Kidney (tissue), 14 donors: ENCODE results near the gene ABCB8. TPM values are rescaled to one million over a fixed set of nuclear protein-coding genes. Genes with fewer than 3 reads are reported as not detected.

Experiments
- DNase-seq, 5 donors: peaks; one replicate each; pipeline ENCODE4 v3.0.0-alpha.2; 2013 to 2020
- FAIRE-seq: peaks from 2 replicates; lab custom pipeline; 2012; peaks lifted over from hg19 to GRCh38; lab: Jason Lieb, UNC
- H3K27ac ChIP-seq, 2 donors: one replicate each; pipeline ENCODE4 v1.7.0; 2013; ENCODE audit warnings: low read depth in 2 of 2, low read length in 2 of 2, inconsistent platforms in 1 of 2
- H3K27me3 ChIP-seq: one replicate; pipeline ENCODE4 v1.7.1; 2013; ENCODE audit warnings: low read length, inconsistent platforms; ENCODE audit not compliant: control insufficient read depth, insufficient read depth
- H3K36me3 ChIP-seq, 3 donors: one replicate each; pipeline versions ENCODE4 v1.7.0 to v1.7.1; 2013; ENCODE audit warnings: low read length in 3 of 3, control low read depth in 1 of 3, inconsistent platforms in 1 of 3; ENCODE audit not compliant: insufficient read depth in 3 of 3, control insufficient read depth in 2 of 3
- H3K4me1 ChIP-seq, 3 donors: one replicate each; pipeline versions ENCODE4 v1.7.0 to v1.7.1; 2013; ENCODE audit warnings: low read length in 3 of 3, inconsistent platforms in 1 of 3, low read depth in 1 of 3; ENCODE audit not compliant: control insufficient read depth in 2 of 3, insufficient read depth in 2 of 3
- H3K4me3 ChIP-seq, 3 donors: one replicate each; pipeline versions ENCODE4 v1.7.0 to v1.8.1; 2013; ENCODE audit warnings: low read length in 3 of 3, control low read depth in 1 of 3, inconsistent platforms in 1 of 3
- H3K9ac ChIP-seq, 3 donors: one replicate each; pipeline versions ENCODE4 v1.7.0 to v1.7.1; 2013; ENCODE audit warnings: low read length in 3 of 3, control low read depth in 1 of 3, inconsistent platforms in 1 of 3
- H3K9me3 ChIP-seq, 3 donors: one replicate each; pipeline versions ENCODE4 v1.7.0 to v1.7.1; 2013; ENCODE audit warnings: low read length in 3 of 3, control low read depth in 1 of 3, inconsistent platforms in 1 of 3; ENCODE audit not compliant: control insufficient read depth in 2 of 3, insufficient read depth in 1 of 3
- CTCF ChIP-seq: IDR thresholded peaks from 3 replicates; pipeline ENCODE4 v1.5.1; 2012; ENCODE audit warnings: mild to moderate bottlenecking, moderate library complexity, borderline replicate concordance; ENCODE audit not compliant: insufficient read depth; ENCODE audit errors: extremely low read depth
- intact Hi-C: fragments of 100-400 bp; cut with DNase I; formaldehyde crosslinking; loops from one replicate; pipeline ENCODE4 v1.11.1; 2022
- polyA plus RNA-seq: library from polyadenylated mRNA; stranded (reverse); fragments of 350-450 nt; fragmentation: Illumina TruSeq; extraction: RNeasy Lipid Tissue Mini Kit (QIAGEN cat#74804); gene quantifications from one replicate; pipeline ENCODE4 v1.2.3, GENCODE V29; 2014; ENCODE audit warnings: low read depth, low replicate concordance; ENCODE audit not compliant: insufficient read depth
- total RNA-seq: library from RNA; stranded (reverse); fragmentation: NEBNext Ultra II Directional; extraction: Animal tissue kit (Norgen Biotek cat#: 25700); gene quantifications from one replicate; pipeline ENCODE4 v1.2.1, GENCODE V29; 2021
- donor health status: control.
- donor health status: control.
- donor health status: control.
- donor health status: control.
- donor health status: control.
- donor health status: DM: yes; HTN: yes; CAD: no.
- donor health status: Normal renal cell carcinoma (clear cell type).

Gene ABCB8
- total and polyA plus RNA-seq, 2 donors from 2014 or later = 34.3 to 36.0 TPM

DNA sequence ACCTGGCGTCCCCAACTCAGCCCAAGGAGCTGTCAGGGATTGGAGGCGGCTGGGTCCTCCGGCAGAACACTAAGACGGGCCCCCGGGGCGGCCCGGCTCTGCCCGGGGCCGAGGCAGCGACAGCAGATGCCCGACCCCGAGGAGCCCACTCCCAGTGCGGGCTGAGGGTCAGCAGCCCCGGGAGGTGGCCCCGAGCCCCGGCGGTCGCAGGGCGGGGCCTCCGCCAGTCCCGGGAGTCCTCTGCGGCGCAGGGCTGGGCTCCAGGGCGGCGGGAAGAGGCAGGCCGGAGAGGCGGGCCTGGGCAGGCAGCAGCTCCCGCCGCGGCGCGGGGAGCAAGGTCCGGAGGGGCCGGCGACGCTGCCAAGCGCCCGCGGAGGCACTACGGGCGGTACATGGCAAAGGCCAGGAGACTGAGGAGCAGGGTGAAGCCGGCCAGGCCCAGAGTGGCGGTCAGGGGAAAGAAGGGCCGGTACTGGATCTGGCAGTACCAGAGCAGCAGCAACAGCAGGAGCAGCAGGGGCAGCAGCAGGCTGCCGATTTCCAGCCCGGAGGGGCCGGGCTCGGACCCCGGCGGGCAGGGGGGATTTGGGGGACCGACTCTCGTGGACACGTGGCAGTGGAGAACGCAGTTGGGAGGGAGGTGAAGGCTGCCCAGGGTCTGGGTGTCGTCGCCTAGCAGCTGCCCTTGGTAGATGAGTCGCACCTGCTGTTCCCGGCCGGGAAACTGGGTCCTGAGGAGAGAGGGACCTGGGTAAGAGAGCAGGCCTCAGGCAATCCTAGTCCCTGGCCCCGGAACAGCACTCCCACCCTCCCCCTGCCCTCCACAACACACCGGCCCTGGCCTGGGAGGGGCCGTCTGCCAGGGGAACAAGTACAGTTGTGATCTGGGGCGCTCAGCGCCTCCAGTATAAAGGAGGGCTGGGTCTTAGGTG lies 53.2 kb downstream of the ABCB8 start:
- TF ChIP-seq CTCF = no peak
- DNase-seq = peak in 4 of 5 donors; percentile 20 to 83 (median 46)
- no peaks in the 10 kb centered on the region for H3K9me3 ChIP-seq
- H3K4me3 ChIP-seq = peak overlapping the region; percentile 36 to 91 (median 38)
- no peak for FAIRE-seq
- peaks cover 0 to 47% (median 6%) of the 10 kb centered on the region in 3 donors for H3K4me1 ChIP-seq
- peak overlapping the region; percentile 85 to 88 for H3K27ac ChIP-seq
- intact Hi-C loops = no loop called here
- H3K27me3 ChIP-seq = no peaks in the 10 kb centered on the region
- peaks cover 0 to 2% (median 0%) of the 10 kb centered on the region in 3 donors for H3K36me3 ChIP-seq
- peak overlapping the region in 2 of 3 donors; percentile 24 to 91 for H3K9ac ChIP-seq

- Histone ChIP-seq H3K9me3 (no peaks in the 10 kb centered on the region), H3K36me3 (peaks cover 0 to 2% (median 0%) of the 10 kb centered on the region in 3 donors), H3K9ac (peak overlapping the region; percentile 42 to 77 (median 58)), H3K27ac (peak overlapping the region; percentile 83 to 88), H3K4me3 (peak overlapping the region; percentile 57 to 91 (median 69)), H3K27me3 (no peaks in the 10 kb centered on the region), H3K4me1 (peaks cover 0 to 44% (median 6%) of the 10 kb centered on the region in 3 donors)
- no peak for TF ChIP-seq CTCF
- FAIRE-seq (no peak), DNase-seq (peak in 2 of 5 donors; percentile 76 to 79)
- intact Hi-C loops = no loop called here
Observed at GRCh38 chr7:151082141-151083070, 54.2 kb downstream of the ABCB8 start.

DNA sequence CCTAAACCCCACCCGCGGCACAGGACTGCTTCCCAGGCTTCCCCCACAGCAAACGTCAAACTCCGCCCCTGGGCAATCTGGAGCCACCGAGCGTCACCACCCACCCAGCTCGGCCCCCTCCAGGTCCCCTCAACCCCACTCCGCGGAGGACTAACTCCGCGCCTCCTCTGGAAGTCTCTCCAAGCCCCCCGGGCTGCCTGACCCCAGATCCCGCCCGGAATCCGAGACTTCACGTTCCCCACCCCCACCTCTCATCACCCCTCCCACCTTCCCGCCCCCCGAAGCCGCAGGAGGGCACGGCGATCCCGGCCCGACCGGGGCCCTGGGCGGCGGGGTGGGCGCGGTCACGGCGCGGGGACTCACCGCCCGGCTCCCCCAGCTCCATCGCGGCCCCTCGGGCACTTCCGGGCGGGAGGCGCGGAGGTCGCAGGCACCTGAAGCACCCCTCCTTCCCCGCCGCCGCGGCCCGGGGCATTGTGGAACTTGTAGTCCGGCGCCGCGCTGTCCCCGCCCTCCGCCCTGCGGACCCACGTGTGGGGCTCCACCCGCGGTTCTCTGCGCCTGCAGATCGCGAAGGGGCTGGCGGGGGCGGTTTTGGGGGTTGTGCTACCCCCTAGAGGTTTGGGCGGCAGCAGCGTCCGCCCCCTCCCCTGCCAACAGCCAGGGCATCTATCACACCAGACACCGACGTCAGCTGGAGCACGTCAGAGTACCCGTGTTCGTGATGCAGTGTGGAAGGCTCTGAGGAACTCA lies 55.0 kb downstream of the ABCB8 start, which contains the start of gene TMUB1:
Gene TMUB1, minus strand, starts transcription at position 423 of the 753 bp plus-strand sequence. CDS start 930 bp downstream, outside the sequence.
- FAIRE-seq (no peak), DNase-seq (peak; percentile 60 to 94 (median 79))
- Histone ChIP-seq H3K4me1 (peaks cover 0 to 50% (median 13%) of the 10 kb centered on the region in 3 donors), H3K9me3 (no peaks in the 10 kb centered on the region), H3K36me3 (no peaks in the 10 kb centered on the region), H3K27me3 (no peaks in the 10 kb centered on the region), H3K4me3 (peak within 1 kb of the TSS; percentile 57 to 91 (median 69)), H3K27ac (peak within 1 kb of the TSS; percentile 83 to 88), H3K9ac (peak within 1 kb of the TSS; percentile 42 to 77 (median 58))
- intact Hi-C loops = no loop called here
- no peak for TF ChIP-seq CTCF
